Keratinocyte (primary cell): ENCODE measurements around the gene ACTN4.

Experiments
- EZH2 ChIP-seq: IDR thresholded peaks from one replicate; pipeline ENCODE4 v1.6.1; 2012; ENCODE audit warnings: inconsistent platforms, mild to moderate bottlenecking, low read length, moderate library complexity
- TF ChIP-seq, protein P1 (sequence below), 3 experiments: IDR thresholded peaks in 1 of 3; conservative IDR thresholded peaks in 1 of 3; optimal IDR thresholded peaks in 1 of 3; 2 replicates in 2 of 3; 3 replicates in 1 of 3; pipeline versions ENCODE3 to v1.5.1; 2011; ENCODE audit warnings: low read length in 3 of 3, mild to moderate bottlenecking in 3 of 3, moderate library complexity in 2 of 3, control low read depth in 1 of 3, inconsistent platforms in 1 of 3; ENCODE audit not compliant: insufficient read depth in 2 of 3; ENCODE audit errors: extremely low read depth in 1 of 3

DNA sequence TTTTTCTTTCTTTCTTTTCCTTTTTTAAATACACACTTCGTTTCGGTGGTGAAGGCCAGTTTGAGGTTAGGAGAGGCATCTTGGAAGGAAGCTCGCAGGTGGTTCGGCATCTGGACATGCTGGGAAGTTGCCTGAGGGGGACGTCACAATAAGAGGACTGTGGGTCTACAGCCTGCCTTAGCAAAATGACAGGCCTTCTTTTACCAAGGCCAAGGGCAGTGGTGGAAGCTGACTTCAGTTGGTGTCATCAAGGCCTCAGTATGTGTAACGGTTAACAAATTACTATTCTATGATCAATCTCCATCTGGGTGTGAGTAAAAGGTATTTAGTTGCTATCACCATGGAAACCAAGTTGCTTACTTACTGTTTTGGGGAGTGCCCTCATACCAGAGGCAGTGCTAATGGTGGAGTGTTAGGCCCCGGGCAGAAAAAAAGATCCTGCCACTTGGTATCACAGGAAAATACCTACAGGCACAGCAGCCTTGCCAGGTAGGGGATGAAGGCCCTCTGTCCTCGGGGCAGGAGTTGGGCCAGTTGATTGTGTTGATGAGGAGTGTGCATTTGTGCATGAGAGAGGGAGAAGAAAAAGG is 10.3 kb downstream of the ACTN4 start:
- TF ChIP-seq, protein P1, sequence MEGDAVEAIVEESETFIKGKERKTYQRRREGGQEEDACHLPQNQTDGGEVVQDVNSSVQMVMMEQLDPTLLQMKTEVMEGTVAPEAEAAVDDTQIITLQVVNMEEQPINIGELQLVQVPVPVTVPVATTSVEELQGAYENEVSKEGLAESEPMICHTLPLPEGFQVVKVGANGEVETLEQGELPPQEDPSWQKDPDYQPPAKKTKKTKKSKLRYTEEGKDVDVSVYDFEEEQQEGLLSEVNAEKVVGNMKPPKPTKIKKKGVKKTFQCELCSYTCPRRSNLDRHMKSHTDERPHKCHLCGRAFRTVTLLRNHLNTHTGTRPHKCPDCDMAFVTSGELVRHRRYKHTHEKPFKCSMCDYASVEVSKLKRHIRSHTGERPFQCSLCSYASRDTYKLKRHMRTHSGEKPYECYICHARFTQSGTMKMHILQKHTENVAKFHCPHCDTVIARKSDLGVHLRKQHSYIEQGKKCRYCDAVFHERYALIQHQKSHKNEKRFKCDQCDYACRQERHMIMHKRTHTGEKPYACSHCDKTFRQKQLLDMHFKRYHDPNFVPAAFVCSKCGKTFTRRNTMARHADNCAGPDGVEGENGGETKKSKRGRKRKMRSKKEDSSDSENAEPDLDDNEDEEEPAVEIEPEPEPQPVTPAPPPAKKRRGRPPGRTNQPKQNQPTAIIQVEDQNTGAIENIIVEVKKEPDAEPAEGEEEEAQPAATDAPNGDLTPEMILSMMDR (optimal IDR thresholded peaks at IDR 0.05 in 1 of 3, IDR thresholded peaks at IDR 0.05 in 1 of 3, conservative IDR thresholded peaks at IDR 0.05 in 1 of 3; ENCODE audit: extremely low read depth in 1 of 3, insufficient read depth in 2 of 3, low read length in 3 of 3) = no peak
- TF ChIP-seq EZH2 = no peak
